Calu3 (cell line): Measurements from ENCODE around the gene RANBP1. TPM values are rescaled to one million over a fixed set of nuclear protein-coding genes. Genes with fewer than 3 reads are reported as not detected.

Experiments
- BruUV-seq: library from RNA; stranded (reverse); fragments of 400-500 nt; replicated peaks from 2 replicates; lab custom pipeline; 2021; lab: Mats Ljungman, UMichigan
- CTCF ChIA-PET: fragments of 300-600 bp; sonication (Branson Sonifier 250); formaldehyde crosslinking; loops from one replicate; lab custom pipeline; 2022; ENCODE audit warnings: antibody characterized with exemption; lab: Charles Lee
- DNase-seq: peaks from one replicate; pipeline ENCODE4 v3.0.0; 2022
- H3K27ac Mint-ChIP-seq: one replicate; pipeline ENCODE4 v1.8.0; 2022; ENCODE audit warnings: mixed read lengths; ENCODE audit not compliant: unreplicated experiment
- H3K27me3 Mint-ChIP-seq: one replicate; pipeline ENCODE4 v1.8.0; 2022; ENCODE audit warnings: mixed read lengths; ENCODE audit not compliant: unreplicated experiment
- H3K36me3 Mint-ChIP-seq: one replicate; pipeline ENCODE4 v1.8.0; 2022; ENCODE audit warnings: mild to moderate bottlenecking, moderate library complexity, mixed read lengths; ENCODE audit not compliant: insufficient read depth, unreplicated experiment
- H3K4me1 Mint-ChIP-seq: one replicate; pipeline ENCODE4 v1.8.0; 2022; ENCODE audit warnings: mild to moderate bottlenecking, low read depth, mixed read lengths; ENCODE audit not compliant: unreplicated experiment
- H3K4me3 Mint-ChIP-seq: one replicate; pipeline ENCODE4 v1.8.0; 2022; ENCODE audit warnings: mild to moderate bottlenecking, low read depth, moderate library complexity, mixed read lengths; ENCODE audit not compliant: unreplicated experiment
- H3K9me3 Mint-ChIP-seq: one replicate; pipeline ENCODE4 v1.8.0; 2022; ENCODE audit warnings: low read depth, mixed read lengths; ENCODE audit not compliant: unreplicated experiment
- CTCF ChIP-seq: fragments of 200-600 bp; IDR thresholded peaks from one replicate; pipeline ENCODE4 v1.8.0; 2022; ENCODE audit warnings: antibody characterized with exemption; ENCODE audit not compliant: unreplicated experiment
- intact Hi-C: fragments of 100-400 bp; cut with micrococcal nuclease; formaldehyde crosslinking; loops from one replicate; pipeline ENCODE4 v1.10.0; 2022; ENCODE audit not compliant: unreplicated experiment
- total RNA-seq: library from RNA; stranded (reverse); gene quantifications from 2 replicates; pipeline ENCODE4 v1.2.3, GENCODE V29; 2022

Gene RANBP1
- total RNA-seq, 1 experiment from 2014 or later, result 208 TPM

- no TSS peak for BruUV-seq
- TF ChIP-seq CTCF, result no peak
- Mint-ChIP-seq H3K9me3 (no peaks in the 10 kb centered on the region), H3K27me3 (no peaks in the 10 kb centered on the region), H3K4me1 (no peaks in the 10 kb centered on the region), H3K27ac (no peak overlapping the region), H3K36me3 (peaks cover 10% of the 10 kb centered on the region), H3K4me3 (no peak overlapping the region)
- CTCF ChIA-PET, result interaction anchor here (0.6 to 0.7 kb wide), 3 partner anchors 15 to 983 kb away, joined by 3 to 7 read pairs (median 3); no protein-coding TSS in a partner anchor
- intact Hi-C loops, result no loop called here
- no peak for DNase-seq
These were observed 46.4 kb upstream of the RANBP1 start for GRCh38 chr22:20069331-20070042.

- CTCF ChIA-PET, result no interaction called here
- no peak overlapping the region for H3K27ac Mint-ChIP-seq
- BruUV-seq, result no TSS peak
These were observed 44.4 kb upstream of the RANBP1 start for GRCh38 chr22:20071524-20071972.

GRCh38 chr22:20076627-20077172 is 39.2 kb upstream of the RANBP1 start:
- Mint-ChIP-seq H3K27ac (no peak overlapping the region), H3K36me3 (peaks cover 21% of the 10 kb centered on the region), H3K9me3 (no peaks in the 10 kb centered on the region), H3K4me1 (peaks cover 6% of the 10 kb centered on the region), H3K27me3 (no peaks in the 10 kb centered on the region), H3K4me3 (no peak overlapping the region)
- no peak for TF ChIP-seq CTCF
- no peak for DNase-seq
- CTCF ChIA-PET, result no interaction called here
- intact Hi-C loops, result no loop called here
- BruUV-seq, result no TSS peak

More at GRCh38 chr22:20071524-20071972, 44.4 kb upstream of the RANBP1 start:
- Mint-ChIP-seq H3K27me3 (no peaks in the 10 kb centered on the region), H3K4me1 (no peaks in the 10 kb centered on the region), H3K36me3 (peaks cover 10% of the 10 kb centered on the region), H3K4me3 (no peak overlapping the region), H3K9me3 (no peaks in the 10 kb centered on the region)
- intact Hi-C loops, result no loop called here
- TF ChIP-seq CTCF, result no peak
- DNase-seq, result no peak

- no peak for TF ChIP-seq CTCF
- H3K27ac Mint-ChIP-seq, result peak within 1 kb of the TSS; percentile 82
- no peaks in the 10 kb centered on the region for H3K9me3 Mint-ChIP-seq
- intact Hi-C loops, result no loop called here
- no TSS peak for BruUV-seq
- peak within 1 kb of the TSS; percentile 92 for H3K4me3 Mint-ChIP-seq
- peak; percentile 96 for DNase-seq
- H3K36me3 Mint-ChIP-seq, result peaks cover 45% of the 10 kb centered on the region
- no peaks in the 10 kb centered on the region for H3K27me3 Mint-ChIP-seq
- CTCF ChIA-PET, result interaction anchor here (0.6 kb wide), 1 partner anchor 23 kb away, joined by 5 read pairs; no protein-coding TSS in a partner anchor
- H3K4me1 Mint-ChIP-seq, result peaks cover 35% of the 10 kb centered on the region
These were observed 36.0 kb upstream of the RANBP1 start, which contains the start of gene DGCR8 for GRCh38 chr22:20079745-20080444. Gene DGCR8, plus strand, starts transcription at chr22:20080241. Its CDS starts 5,723 bp downstream, at chr22:20085964.
